Measurements from ENCODE around the gene ZGPAT.

Gene ZGPAT

GRCh38 chr20:63687419-63688178 lies 20.2 kb upstream of the ZGPAT start:
- no peak overlapping the region for H3K4me3 ChIP-seq (ENCODE audit: low read depth, low read length)
- TF ChIP-seq, protein P1, sequence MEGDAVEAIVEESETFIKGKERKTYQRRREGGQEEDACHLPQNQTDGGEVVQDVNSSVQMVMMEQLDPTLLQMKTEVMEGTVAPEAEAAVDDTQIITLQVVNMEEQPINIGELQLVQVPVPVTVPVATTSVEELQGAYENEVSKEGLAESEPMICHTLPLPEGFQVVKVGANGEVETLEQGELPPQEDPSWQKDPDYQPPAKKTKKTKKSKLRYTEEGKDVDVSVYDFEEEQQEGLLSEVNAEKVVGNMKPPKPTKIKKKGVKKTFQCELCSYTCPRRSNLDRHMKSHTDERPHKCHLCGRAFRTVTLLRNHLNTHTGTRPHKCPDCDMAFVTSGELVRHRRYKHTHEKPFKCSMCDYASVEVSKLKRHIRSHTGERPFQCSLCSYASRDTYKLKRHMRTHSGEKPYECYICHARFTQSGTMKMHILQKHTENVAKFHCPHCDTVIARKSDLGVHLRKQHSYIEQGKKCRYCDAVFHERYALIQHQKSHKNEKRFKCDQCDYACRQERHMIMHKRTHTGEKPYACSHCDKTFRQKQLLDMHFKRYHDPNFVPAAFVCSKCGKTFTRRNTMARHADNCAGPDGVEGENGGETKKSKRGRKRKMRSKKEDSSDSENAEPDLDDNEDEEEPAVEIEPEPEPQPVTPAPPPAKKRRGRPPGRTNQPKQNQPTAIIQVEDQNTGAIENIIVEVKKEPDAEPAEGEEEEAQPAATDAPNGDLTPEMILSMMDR (IDR thresholded peaks at IDR 0.05; ENCODE audit: low read depth, low read length), result no peak

DNA sequence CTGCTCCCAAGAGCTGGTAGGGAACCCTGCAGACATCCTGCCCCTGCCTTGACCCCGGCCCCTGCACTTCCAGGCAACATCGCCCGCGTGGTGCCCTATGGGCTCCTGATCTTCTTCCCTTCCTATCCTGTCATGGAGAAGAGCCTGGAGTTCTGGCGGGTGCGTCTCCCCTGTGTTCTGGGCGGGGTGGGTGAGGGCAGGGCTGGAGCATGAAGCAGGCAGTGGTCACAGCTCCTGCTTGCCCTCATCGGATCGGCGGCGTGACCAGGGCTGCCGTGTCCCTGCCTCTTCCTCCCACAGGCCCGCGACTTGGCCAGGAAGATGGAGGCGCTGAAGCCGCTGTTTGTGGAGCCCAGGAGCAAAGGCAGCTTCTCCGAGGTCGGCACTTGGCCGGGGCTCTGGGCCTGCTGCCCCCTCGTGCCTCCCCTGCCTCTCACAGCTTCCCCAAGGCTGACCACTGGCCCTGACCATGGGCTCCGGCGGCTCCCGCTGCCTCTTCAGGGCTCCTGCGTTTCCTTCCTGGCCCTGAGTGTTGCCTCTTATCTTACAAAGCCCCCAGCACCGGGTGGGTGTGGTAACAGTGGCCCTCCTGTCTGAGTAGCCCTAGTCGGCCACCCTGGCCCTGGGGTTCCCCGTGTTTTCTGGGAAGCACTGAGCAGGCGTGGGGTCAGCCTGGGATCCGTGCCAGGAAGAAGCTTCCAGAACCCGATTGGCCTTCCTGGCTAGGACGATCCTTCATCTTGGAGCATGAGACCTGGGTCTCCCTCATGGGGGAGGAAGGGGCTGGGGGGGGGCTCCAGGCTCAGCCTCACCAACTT lies 19.4 kb upstream of the ZGPAT start:
- TF ChIP-seq, protein P1 (IDR thresholded peaks at IDR 0.05; ENCODE audit: low read depth, low read length), result no peak

DNA sequence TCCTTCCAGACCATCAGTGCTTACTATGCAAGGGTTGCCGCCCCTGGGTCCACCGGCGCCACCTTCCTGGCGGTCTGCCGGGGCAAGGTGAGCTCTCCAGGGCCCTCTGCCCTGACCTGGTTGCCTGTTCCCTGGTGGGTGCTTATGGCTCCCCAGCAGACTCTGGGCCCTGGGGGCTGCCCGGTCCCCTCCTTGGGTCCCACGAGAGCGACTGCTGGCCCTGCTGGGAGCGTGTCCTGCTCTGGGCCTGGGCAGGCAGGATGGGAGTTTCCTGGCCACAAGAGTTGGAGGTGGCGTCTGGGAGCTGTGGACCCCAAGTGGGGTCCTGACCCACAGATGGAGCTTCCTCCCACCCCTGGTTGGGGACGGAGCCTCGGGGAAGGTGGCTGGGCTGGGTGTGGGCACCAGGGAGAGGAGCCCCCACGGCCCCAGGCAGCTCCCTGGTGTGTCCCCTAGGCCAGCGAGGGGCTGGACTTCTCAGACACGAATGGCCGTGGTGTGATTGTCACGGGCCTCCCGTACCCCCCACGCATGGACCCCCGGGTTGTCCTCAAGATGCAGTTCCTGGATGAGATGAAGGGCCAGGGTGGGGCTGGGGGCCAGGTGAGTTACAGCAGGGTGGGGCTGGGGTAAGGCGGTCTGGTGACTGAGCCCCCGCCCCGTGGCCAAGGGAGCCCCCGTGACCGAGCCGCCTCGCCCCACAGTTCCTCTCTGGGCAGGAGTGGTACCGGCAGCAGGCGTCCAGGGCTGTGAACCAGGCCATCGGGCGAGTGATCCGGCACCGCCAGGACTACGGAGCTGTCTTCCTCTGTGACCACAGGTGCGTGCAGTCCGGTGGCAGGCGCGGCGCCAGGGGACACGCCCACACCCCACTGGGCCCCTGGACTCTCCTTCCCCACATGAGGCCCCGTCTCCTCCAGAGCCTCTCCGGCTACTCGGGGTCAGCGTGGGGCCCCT lies 18.5 kb upstream of the ZGPAT start:
- TF ChIP-seq, protein P1 (IDR thresholded peaks at IDR 0.05; ENCODE audit: low read depth, low read length), result no peak
- H3K4me3 ChIP-seq (ENCODE audit: low read depth, low read length), result no peak overlapping the region

More for the DNA sequence above, 19.4 kb upstream of the ZGPAT start:
- H3K4me3 ChIP-seq (ENCODE audit: low read depth, low read length), result no peak overlapping the region

- H3K4me3 ChIP-seq (ENCODE audit: low read depth, low read length), result no peak overlapping the region
- TF ChIP-seq, protein P1 (IDR thresholded peaks at IDR 0.05; ENCODE audit: low read depth, low read length), result no peak
These were observed 17.6 kb upstream of the ZGPAT start for GRCh38 chr20:63690003-63690897.

DNA sequence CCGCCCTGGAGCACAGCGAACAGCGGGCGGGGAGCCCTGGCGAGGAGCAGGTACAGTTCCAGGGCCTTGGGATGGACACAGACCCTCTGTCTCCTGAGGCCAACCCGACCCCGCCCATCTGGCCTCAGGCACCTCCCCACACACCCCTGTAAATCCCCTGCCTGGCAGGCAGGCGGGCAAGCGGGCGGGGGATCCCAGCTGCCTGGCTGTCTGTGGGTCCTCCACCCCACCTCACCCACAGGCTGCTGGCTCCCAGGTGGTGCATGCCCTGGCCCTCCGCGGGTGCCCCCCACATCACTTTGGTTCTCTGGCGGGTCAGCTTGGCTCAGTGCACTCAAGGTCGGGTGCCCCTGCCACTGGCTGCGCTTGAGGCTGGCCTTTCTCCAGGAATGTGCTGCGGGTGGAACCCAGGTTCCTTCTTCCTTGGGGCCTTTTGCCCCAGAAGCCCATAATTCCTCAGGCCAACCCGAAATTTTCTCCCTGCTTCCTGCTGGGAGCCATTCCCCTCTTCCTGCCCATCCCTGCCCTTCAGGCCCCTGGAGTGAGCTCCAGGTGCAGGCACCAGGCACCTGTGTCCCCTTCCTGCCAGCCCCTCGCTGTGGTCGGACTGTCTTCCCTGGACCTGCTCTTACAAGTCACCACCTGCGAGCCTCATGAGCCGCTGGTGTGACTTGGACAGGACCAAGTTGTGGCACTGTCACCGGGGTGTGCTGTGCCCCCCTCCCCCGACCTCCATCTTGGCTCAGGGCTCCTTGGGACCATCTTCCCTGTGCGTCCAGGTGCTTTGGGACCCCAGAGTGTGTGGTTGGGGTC lies 16.7 kb upstream of the ZGPAT start:
- TF ChIP-seq, protein P1 (IDR thresholded peaks at IDR 0.05; ENCODE audit: low read depth, low read length), result no peak
- no peak overlapping the region for H3K4me3 ChIP-seq (ENCODE audit: low read depth, low read length)

Data from WI38 (cell line).